ENCODE data around the gene GOLGA1.
A peak's percentile ranks its signal among the peaks of the same experiment; 100 is the strongest.

GOLGA1 gene

DNA sequence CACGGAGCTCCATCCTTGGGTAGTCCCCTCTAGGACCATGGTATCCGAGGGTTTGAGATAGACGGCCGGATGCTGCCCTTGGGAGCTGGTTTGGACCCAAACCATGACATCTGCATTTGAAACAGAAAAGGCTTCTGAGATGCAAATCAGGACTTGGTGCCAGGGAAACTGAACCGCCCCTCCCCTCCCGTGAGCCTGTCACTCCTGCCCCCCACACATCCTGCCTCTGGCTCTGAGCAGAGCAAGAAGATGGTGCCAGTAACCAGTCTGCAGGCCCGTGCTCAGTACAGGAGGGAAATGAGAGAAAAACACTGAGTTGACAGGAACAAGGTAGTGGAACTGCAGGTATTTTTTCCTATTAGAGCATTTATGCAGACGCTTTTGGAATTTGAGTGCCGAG lies 60.4 kb downstream of the GOLGA1 start:
- no peak for DNase-seq

DNA sequence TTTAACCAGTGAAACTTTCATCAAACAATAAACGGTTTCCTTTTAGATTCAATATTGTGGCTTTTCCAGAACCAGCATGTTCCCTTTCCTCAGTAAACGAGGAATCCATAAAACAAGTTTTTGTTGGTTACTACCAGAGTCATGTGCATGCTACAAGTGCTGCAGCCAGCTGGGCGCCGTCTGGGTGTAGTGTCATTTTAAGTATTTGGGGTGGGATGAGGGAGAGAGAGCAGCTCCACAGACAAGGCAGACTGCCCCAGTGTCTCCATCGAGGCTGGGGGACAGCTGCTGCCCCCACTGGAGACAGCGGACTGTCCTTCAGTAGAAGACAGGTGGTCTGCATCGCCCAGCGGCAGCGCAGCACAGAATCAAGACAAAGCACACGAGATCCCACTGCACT lies 61.7 kb downstream of the GOLGA1 start:
- DNase-seq, result no peak

DNA sequence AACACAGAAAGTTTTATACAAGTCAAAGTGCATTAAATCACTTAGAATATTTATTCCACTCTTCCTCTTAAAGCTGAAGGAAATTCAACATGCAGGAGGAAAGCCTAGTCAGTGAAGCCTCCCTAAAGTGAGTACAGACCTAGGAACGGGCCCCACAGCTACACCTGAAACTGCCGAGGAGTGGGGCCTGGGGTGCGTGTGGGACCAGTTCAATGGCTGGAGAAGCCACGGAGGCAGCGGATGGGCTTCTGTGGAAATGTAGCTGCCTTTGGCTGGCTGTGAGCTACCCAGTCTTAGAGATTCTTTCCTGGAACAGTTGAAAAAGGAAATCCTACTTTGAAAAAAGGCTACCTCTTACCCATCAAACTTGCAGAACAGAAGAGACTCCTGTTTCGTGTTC lies 62.4 kb downstream of the GOLGA1 start:
- DNase-seq, result no peak

DNA sequence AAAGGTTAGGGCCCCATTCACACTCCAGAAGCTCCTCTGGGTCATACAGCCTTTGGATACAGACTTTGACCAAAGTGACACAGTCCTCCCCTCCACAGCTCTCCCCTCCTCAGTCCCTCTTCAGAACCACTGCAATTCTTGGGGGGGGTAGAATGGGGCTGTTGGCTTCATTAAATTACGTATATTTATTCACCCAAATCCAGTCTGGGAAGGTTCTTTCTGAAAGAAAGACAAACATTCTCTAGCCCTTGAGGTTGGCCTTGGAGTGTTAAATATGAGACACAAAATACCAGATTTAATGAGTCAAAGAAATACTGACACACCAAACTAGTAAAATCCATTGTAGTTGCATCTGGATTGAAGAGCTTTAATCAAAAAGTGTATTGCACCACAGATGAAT lies 62.9 kb downstream of the GOLGA1 start:
- no peak for DNase-seq

DNA sequence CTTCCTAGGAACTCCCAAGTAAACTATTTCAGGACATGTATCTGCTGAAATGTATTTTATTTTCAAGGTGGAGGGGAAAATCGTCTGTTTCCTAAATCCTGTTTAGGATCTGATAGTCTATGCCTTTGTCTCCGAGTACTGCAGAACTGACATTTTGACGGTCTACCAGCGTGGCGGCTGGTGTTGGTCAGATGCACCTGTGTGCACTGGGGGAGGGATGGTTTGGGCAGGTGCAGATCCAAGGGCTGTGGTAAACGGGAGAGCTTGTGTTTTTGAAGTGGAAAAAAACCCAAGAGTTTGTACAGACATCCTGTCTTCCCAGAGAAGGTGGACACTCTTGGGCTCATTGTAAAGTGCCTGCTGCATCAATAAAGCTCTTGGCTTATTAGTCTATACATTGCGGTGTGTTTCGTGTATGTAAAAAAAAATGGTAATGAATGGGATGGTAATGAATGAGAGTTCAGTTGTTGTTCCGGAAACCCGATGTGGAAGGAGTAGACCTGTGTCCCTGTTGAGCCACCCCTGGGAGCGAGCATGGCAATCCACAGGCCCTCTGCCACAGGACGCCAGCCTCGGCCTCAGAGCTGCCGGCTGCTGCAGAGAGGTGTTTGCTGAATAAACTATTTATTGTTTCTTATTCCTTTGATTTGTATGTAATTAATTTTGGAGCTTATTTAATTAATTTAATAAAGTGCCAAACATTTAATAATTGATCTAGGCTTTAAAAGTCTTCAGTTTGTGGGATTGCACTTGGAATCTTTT lies 63.7 kb downstream of the GOLGA1 start:
- no peak for DNase-seq

DNA sequence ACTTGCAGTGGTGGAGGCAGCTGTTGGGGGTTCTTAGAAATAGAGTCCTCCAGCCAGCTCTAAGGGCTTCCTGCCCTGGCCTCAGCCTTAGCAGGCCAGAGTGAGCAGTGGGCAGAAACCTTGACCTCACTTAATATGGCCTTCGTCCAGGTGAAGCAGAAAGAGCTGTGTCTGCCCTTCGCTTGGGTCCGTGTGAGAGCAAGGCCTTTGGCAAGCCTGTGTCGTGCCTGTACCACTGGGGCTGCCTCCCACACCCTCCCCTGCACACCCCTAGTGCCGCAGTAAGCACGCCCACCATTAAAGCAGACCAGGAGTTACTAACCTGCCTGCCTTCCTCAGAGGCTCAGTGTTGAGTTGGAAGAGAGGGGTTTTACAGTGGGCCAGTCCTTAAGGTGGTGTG lies 65.4 kb downstream of the GOLGA1 start:
- no peak for DNase-seq

DNA sequence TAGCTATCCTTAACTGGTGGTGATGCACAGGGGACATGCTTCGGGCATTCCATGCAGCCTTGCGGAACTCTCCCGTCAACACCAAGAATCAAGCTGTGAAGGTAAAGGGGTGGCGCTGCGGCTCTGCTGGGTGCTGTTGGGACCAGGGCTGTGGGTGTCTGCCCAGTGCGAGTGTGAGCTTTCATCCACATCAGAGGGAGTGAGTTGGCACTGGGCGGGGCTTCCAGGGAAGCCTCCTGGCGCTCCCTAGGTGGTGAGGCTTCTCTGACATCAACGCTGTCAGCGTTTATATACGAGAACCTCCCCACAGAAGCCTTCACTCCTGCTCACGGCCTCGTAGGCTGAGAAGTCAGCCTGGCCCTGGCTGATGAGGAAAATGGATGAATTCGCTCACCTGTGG lies 67.2 kb downstream of the GOLGA1 start:
- no peak for DNase-seq

DNA sequence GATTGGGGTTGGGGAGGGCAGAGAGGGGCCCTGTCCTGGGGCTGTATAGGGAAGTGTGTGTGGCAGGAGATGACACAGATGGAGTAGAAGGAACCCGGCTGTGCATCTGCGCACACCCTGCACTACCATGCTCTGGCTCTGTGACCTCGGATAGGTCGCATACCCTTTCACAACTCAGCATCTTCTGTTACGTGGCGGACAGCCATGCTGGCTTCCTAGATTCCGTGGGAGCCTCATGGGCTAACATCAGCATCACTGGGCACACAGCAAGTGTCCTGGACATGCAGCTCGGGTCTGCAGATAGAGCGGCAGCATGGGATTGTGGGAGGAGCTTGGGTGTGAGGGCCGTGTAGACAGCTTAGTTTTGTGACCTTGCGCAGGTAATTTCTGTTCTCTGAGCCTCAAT lies 69.7 kb downstream of the GOLGA1 start:
- no peak for DNase-seq

DNA sequence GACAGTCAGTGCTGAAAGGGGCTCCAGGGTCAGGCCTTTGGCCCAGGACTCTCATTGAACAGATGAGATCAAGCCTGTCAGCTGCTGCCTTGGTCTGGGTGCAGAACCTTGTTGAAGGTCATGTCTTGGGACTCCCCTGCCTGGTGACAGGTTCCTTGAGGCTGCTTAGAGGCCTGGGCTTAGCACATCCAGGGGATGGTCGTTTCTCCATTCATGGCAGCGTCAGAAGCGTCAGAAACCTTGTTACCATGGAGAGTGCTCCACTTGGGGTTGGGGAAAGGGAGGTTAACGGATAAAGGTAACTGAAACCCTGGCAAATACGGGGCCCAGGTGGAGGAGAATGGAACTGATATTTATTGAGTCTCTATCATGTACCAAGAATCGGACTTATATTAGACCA lies 70.2 kb downstream of the GOLGA1 start:
- no peak for DNase-seq

DNA sequence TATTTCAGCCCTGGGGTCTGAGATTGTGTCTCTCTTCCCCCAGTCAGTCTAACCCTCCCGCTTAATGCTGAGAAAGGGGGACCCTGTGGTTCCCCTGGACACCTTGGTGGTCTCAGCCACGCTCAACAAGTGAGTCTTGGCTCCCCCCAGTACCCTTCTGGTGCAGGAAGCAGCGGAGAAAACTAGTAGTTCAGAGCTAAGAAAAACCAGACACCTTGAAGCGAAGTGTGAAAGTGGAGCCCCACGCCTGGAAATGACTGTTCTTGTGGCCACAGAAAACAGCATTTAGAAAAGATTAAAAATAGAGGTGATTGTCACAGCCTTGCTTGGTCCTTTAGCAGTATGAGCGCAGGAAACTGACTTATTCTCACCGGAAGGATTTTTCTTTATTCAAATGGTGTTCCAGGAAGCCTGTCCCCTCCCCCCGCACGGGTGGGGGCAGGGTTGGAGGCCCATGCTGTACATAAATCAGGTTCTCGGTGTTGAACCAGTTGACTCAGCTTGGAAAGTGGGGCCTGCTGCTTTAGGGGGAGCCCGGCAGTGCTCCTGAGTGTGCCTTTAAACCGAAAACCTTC lies 70.8 kb downstream of the GOLGA1 start:
- DNase-seq, result peak; percentile 47

DNA sequence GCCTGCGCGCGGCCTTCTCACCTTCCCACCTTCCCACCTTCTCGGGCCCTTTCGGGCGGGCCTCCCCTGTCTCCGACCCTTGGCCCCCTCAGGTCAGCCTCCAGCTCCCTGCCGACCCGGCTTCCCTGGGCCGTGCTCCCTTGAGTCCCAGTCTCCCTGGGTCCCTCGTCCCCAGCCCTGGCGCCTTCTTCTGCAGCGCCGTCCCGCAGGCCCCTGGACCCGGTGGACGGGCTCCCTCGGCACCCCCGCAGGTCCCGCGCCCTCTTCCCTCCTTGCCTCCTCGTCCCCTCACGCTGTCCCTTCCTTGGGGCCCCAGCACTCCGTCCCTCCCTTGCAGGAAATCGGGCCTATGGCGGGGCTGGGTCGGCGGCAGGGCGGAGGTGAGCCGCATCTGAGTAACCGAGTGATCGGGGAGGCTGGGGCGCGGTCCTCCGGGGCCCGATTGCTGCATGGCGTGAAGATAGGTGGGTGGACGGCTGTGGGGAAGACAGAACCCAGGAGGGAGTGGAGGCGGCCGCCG lies 71.4 kb downstream of the GOLGA1 start:
- DNase-seq, result no peak

DNA sequence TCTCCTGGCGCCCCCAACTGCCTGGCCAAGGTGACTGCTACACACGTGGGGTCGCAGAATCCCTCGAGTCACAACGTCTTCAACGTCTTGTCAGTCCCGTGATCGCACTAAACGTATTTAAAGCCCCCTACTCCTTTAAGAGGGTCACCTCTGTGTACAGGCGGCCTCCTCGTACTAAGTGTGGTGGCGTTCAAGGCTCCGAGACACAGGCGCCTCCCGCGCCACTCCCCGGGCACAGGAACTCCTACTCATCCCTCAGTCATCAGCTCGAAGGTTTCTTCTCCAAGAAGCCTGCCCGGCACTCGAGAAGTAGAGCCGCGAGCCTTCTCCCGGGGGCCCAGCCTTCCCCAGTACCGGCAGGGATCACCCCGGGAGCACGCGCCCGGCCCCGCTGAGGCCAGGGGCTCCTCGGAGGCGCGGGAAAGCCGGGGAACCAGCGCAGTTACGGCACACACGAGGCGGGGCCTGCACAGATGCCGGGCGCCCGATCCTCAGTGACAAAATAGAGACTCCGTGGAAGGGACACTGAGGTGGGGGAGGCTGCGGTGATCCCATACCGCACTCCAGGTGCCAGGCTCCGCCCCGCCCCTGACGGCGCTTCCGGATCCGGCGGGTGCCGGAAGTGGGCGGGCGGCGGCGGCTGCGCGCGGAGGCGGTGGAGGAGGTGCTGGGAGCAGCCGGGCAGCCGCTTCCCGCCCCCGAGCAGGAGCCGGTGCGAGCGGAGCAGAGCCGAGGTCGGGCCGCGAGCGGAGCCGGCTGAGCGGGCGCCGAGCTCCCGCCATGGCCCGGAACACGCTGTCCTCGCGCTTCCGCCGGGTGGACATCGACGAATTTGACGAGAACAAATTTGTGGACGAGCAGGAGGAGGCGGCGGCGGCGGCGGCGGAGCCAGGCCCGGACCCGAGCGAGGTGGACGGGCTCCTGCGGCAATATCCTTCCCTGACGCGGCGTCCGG lies 72.1 kb downstream of the GOLGA1 start:
- DNase-seq, result peak; percentile 83

DNA sequence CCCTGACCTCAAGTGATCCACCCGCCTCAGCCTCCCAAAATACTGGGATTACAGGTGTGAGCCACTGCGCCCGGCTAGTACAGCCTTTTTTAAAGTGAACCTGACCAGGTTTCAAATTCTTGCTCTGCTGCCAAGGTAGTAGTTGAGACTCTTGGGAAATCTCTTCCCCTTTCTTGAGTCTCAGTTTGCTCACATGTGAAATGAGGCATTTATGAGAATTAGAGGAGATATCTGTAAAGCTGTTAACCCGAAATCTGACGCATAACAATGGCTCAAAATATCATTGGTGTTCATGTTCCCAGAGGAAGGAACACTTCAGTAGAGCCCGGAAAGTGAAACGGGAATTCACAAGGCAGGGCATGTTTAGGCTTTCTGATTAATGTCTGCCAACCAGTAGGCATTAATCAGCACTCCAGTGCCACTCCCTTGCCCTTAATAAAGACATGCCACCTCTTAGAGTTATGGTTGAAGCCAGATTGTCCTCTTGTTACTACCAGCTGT lies 77.5 kb downstream of the GOLGA1 start:
- no peak for DNase-seq

DNA sequence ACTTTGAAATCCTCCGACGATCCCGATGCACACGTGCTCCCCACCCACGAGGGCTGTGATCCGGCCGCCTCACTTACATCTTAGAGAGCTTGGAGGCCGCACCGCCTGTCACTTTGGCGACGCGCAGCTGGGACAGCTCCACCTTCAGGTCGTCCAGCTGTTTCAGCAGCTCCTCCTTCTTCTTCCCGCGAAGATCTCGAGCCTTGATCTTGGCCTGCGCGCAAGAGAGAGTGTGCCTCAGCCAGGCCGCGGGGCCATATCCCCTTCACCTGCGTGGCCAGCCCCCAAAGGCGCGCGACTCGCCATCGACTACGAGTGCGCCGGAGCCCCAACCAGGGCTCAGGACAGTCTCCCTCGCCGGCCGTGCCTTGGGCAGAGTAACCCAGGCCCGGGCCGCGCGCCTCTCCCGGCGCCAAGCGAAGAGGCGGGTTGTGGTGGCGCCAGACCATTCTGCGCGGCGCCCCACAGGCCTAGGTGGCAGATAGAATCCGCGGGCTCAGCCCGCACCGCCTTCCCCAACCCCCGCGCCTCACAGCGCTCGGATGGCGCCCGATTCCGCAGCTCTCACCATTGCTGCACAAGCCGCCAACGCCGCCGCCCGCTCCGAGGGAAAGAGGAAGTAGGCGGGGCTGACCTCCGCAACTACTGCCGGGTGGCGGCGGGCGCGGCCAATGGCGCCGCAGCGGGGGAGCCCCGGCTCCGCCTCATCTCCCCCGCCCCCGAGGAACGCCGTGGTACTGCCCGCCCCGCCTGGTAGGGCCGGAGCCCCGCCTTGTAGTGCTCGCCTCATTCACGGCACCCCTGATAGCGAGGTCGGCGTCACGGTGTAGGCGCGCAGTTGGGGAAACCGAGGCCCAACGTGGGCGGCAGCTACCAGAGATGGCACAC lies 79.3 kb downstream of the GOLGA1 start, which contains the start of the genes ARPC5L and RPL35:
Gene ARPC5L, plus strand, starts transcription at position 789 of the 888 bp plus-strand sequence. CDS start 7,161 bp downstream, outside the sequence.
Gene RPL35, minus strand, starts transcription at position 616 of the 888 bp plus-strand sequence. Its CDS starts 45 bp downstream, at position 571.
- DNase-seq, result peak; percentile 94

DNA sequence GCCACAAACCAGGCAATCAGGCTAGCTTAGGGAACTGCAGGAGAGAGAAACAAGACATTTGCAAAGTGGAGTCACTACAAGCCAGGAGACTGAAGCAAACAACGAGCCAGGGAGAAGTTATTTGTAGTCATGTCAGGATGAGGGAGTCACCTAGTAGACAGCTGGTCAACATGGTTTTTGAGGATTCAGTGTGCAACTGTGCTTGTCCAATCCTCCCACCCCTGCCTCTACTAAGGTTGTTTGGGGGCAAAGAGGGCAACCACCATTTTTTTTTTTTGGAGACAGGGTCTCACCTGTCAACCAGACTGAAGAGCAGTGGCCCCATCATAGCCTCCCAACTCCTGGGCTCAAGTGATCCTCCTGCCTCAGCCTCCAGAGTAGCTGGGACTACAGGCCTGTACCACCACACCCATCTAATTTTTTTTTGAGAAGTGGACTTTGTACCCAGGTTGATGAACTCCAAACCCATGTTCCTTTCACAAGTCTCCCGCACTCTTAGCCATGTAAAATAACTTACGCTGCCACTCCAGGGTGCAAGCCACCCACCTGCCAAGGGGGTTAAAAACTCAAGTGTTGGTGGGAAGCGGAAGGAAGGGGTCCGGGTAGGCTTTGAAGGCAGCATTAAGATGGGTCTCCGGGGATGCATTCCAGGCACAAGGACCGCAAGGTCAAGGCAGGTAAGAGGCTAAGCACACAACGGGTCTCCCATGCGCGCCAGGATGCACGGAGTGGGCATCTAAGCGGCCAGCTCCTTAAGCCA lies 80.1 kb downstream of the GOLGA1 start:
- no peak for DNase-seq

DNA sequence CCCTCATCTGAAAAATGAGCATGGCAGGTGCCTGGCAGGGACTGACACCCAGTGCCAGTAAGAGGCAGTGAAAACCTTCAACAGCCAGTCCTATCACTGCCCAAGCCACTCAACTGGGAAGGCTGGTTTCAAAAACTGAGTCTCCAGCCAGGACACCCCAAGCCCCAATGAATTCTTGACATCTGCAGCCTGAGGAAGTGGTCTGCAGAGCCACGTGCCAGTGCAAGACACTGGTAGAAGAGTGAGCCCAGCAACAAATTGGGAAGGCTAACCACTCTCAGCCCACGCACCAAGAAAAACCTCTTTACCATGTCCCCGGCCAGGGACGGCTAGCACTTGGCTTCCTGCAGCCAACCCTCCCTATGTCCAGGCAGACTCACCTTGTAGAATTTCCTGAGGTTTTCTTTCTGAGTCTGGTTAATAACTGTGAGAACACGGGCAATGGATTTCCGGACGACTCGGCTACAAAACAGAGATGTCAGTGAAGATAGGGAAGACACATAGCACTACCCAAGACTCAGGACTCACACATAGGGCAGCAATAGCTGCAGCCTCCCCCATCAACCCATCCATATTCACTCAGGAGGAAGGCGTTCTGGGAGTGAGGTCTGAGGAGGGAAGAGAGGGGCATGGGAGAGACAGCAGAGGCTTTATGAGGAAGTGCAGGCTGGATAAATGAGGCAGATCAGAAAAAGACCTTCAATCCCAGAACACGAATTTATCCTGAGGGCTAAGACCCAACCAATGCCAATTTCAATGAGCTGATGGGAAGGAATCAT lies 80.9 kb downstream of the GOLGA1 start:
- DNase-seq, result no peak

DNA sequence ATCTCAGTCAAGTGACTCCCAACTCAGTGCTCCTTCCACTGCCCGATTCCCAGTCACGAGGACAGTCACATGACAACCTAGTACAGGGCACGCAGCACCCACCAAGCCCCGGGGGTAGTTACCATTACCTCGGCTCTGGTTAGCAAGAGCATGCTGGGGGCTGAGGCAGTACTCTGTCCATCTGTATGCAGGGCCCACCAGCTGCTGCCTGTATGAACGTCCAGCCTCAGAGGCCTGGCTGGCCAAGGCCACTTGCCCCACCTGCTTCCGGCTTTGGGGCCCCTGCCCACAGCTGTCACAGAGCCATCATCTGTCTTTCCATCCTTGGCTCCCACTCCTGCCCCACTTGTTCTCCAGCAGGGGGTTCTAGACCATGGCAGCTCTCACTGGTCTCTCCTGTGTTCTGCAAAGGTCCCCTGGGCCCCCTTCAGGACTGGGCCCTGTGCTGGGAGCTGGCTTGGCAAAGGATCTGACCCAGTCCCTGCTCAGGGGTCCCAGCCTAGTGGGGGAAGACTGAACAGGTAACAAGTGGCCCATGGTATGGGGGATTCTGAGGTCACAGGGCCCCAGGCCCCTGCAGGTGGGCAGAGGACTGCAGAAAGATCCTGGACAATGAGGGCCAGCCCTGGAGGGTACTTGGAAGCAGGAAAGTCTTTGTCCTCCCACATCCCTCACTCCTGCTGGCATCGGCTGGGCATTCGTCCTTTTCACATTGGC lies 82.4 kb downstream of the GOLGA1 start:
- DNase-seq, result no peak

DNA sequence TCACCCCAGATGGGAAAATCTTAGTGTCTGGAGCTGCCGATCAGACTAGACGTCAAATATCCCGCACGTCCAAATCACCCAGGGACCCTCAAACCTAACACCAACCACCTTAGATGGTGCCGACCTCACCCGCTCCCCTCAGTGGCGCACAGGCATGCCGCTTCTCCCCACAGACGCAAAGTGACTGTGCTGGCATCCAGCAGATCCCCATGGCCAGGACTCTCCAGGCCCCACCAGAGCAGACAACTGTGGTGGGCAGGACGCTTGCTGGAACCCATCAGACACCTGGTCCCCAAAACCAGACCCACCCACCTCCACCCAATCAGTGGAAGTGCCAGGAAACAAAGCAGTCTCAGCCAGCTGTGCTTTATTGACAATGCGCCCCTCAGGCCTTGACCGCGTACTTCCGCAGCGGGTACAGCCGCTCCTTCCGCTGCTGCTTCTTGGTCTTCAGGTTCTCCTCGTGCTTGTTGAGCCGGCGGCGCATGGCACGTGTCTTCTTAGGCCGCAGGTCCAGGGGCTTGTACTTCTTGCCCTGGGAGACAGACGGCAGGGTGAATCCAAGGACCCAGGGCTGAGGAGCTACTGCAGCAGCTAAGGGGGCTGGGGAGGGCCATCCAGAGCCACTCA lies 83.2 kb downstream of the GOLGA1 start:
- DNase-seq, result no peak
